ENCODE results near the gene SSC5D.

SSC5D gene

DNA sequence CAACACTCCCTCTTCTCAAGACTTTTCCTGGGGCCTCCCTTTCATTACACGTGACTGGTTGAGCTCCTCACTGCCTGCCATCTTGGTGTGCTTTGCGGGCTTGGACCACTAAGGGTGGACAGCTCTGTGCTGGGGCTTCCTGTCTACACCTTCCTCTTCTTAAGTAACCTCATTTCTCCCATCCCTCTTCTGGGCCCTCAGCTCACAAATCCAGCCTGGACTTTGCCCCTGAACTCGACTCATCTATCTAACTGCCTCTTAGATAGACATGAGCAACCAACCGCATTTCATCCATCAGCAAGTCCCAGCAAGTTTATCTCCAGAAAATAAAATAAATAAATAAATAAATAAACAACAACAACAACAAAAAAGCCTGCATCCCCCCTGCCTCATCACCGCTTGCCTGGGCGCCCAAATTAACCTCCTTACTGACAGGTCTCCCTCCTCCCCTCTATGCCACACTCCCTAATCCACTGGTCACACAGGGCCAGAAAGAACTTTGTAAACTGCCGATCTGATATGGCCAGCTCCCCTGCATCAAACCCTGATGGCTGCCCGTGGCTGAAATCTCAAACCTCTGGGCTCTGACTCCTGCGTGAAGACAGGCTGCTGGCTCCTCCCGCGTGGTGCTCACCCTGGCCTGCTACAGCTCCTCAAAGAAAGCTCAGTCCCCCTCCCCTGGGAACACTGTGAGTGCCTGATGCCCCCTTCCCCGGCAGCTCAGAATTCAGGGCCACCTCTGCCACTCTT is 34.5 kb upstream of the SSC5D start:
- TF ChIP-seq FOXM1 (IDR thresholded peaks at IDR 0.05; ENCODE audit: borderline replicate concordance, low read depth) (no peak), RAD21 (IDR thresholded peaks at IDR 0.05; ENCODE audit: low read depth) (no peak), TAF1 (IDR thresholded peaks at IDR 0.05; ENCODE audit: low read depth) (no peak), CREB1 (IDR thresholded peaks at IDR 0.05; ENCODE audit: low read depth) (no peak), YY1 (IDR thresholded peaks at IDR 0.05; ENCODE audit: low read depth) (no peak), TCF12 (IDR thresholded peaks at IDR 0.05; ENCODE audit: low read depth) (no peak), CEBPB (IDR thresholded peaks at IDR 0.05) (no peak), EP300 (IDR thresholded peaks at IDR 0.05; ENCODE audit: borderline replicate concordance) (no peak), NFIC (IDR thresholded peaks at IDR 0.05) (no peak)
- TF ChIP-seq, protein P1, sequence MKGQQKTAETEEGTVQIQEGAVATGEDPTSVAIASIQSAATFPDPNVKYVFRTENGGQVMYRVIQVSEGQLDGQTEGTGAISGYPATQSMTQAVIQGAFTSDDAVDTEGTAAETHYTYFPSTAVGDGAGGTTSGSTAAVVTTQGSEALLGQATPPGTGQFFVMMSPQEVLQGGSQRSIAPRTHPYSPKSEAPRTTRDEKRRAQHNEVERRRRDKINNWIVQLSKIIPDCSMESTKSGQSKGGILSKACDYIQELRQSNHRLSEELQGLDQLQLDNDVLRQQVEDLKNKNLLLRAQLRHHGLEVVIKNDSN (IDR thresholded peaks at IDR 0.05), result no peak
- TF ChIP-seq, protein P2, sequence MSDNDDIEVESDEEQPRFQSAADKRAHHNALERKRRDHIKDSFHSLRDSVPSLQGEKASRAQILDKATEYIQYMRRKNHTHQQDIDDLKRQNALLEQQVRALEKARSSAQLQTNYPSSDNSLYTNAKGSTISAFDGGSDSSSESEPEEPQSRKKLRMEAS (IDR thresholded peaks at IDR 0.05), result no peak

DNA sequence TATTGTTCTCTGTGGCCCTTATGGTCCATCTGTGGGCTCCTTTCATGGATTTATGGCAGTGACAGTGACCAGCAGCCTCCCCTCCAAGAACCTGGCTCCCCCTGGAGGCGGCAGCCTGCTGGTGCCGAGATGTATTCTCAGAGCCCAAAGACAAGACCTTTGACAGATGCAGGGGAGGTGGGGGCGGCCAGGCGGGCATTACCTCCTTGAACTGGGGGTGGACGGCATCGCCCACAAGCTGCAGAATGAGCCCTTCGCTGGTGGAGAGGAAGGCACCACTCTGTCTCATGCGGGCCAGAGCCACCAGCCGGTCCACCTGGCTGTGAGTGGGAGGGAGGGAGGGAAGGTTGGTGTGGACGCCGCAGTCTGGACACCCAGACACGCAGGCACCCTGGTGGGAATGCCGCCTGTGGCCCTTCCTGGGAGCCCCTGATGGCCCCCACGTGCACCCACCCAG is 33.4 kb upstream of the SSC5D start:
- TF ChIP-seq RAD21 (IDR thresholded peaks at IDR 0.05; ENCODE audit: low read depth) (peak; percentile 52), NFIC (IDR thresholded peaks at IDR 0.05) (no peak)

DNA sequence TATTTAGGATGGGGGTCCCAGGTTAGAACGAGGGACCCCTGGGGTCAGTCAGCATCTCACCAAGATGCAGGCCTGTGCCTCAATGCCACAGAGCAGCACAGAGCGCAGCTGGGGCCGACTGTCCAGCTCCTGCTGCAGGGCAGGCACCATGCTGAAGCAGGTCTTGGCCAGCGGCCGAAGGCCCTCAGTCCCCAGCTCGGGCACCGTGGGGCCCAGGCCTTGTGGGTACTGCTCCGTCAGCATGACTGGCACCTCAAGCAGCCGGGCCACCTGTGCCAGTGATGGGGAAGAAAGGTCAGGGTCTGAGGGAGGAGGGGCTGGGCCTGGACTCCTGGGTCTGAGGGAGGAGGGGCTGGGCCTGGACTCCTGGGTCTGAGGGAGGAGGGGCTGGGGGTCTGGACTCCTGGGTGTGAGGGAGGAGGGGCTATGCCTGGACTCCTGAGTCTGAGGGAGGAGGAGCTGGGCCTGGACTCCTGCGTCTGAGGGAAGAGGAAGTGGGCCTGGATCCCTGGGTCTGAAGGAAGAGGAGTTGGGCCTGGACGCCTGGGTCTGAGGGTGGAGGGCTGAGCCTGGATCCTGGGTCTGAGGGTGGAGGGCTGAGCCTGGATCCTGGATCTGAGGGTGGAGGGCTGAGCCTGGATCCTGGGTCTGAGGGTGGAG is 32.5 kb upstream of the SSC5D start:
- TF ChIP-seq FOXM1 (IDR thresholded peaks at IDR 0.05; ENCODE audit: borderline replicate concordance, low read depth) (no peak), CREB1 (IDR thresholded peaks at IDR 0.05; ENCODE audit: low read depth) (no peak), RAD21 (IDR thresholded peaks at IDR 0.05; ENCODE audit: low read depth) (no peak), ZBTB7A (IDR thresholded peaks at IDR 0.05; ENCODE audit: low read depth) (no peak), TAF1 (IDR thresholded peaks at IDR 0.05; ENCODE audit: low read depth) (no peak), CEBPB (IDR thresholded peaks at IDR 0.05) (no peak), NFIC (IDR thresholded peaks at IDR 0.05) (no peak), YY1 (IDR thresholded peaks at IDR 0.05; ENCODE audit: low read depth) (no peak), EGR1 (IDR thresholded peaks at IDR 0.05) (no peak), EP300 (IDR thresholded peaks at IDR 0.05; ENCODE audit: borderline replicate concordance) (no peak), TCF12 (IDR thresholded peaks at IDR 0.05; ENCODE audit: low read depth) (no peak), TEAD4 (IDR thresholded peaks at IDR 0.05) (no peak)
- TF ChIP-seq, protein P1 (IDR thresholded peaks at IDR 0.05), result no peak
- TF ChIP-seq, protein P3, sequence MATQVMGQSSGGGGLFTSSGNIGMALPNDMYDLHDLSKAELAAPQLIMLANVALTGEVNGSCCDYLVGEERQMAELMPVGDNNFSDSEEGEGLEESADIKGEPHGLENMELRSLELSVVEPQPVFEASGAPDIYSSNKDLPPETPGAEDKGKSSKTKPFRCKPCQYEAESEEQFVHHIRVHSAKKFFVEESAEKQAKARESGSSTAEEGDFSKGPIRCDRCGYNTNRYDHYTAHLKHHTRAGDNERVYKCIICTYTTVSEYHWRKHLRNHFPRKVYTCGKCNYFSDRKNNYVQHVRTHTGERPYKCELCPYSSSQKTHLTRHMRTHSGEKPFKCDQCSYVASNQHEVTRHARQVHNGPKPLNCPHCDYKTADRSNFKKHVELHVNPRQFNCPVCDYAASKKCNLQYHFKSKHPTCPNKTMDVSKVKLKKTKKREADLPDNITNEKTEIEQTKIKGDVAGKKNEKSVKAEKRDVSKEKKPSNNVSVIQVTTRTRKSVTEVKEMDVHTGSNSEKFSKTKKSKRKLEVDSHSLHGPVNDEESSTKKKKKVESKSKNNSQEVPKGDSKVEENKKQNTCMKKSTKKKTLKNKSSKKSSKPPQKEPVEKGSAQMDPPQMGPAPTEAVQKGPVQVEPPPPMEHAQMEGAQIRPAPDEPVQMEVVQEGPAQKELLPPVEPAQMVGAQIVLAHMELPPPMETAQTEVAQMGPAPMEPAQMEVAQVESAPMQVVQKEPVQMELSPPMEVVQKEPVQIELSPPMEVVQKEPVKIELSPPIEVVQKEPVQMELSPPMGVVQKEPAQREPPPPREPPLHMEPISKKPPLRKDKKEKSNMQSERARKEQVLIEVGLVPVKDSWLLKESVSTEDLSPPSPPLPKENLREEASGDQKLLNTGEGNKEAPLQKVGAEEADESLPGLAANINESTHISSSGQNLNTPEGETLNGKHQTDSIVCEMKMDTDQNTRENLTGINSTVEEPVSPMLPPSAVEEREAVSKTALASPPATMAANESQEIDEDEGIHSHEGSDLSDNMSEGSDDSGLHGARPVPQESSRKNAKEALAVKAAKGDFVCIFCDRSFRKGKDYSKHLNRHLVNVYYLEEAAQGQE (IDR thresholded peaks at IDR 0.05; ENCODE audit: low read depth), result no peak
- TF ChIP-seq, protein P2 (IDR thresholded peaks at IDR 0.05), result no peak

DNA sequence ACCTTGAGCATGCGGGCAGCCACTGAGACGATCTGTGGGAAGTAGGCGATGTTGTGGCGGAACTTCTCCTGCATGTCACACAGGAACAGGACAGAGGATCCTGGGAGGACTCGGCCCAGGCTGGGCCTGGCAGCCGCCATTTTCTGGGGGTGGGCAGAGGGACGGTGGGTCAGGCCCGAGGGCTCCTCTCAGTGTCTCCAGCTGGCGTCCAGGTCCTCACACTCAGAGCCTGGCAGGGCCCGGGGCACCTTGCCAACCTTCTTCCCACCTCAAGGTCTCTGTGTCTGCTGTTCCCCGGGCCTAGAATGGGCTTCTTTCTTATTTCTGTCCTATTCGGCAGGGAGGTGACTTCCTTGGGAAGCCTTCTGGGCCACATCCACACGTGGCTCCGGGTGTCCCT is 31.9 kb upstream of the SSC5D start:
- TF ChIP-seq TEAD4 (IDR thresholded peaks at IDR 0.05) (no peak), RAD21 (IDR thresholded peaks at IDR 0.05; ENCODE audit: low read depth) (no peak), CEBPB (IDR thresholded peaks at IDR 0.05) (no peak), ZBTB7A (IDR thresholded peaks at IDR 0.05; ENCODE audit: low read depth) (no peak), YY1 (IDR thresholded peaks at IDR 0.05; ENCODE audit: low read depth) (no peak), EP300 (IDR thresholded peaks at IDR 0.05; ENCODE audit: borderline replicate concordance) (no peak), CREB1 (IDR thresholded peaks at IDR 0.05; ENCODE audit: low read depth) (no peak)
- TF ChIP-seq, protein P2 (IDR thresholded peaks at IDR 0.05), result no peak
- TF ChIP-seq, protein P3 (IDR thresholded peaks at IDR 0.05; ENCODE audit: low read depth), result no peak
- TF ChIP-seq, protein P1 (IDR thresholded peaks at IDR 0.05), result no peak

Data from Ishikawa (cell line).